Neuronal stem cell (in vitro differentiated cells): ENCODE data around the gene ZNF732.
"Not testable (repeated sequence)": the region's sequence is repeated elsewhere in the genome, so short reads cannot be mapped to it uniquely, and the experiment has no call there.

Source experiments
- DNase-seq: peaks from one replicate; pipeline ENCODE4 v3.0.0-alpha.2; 2013; ENCODE audit warnings: low spot score
- H2AFZ ChIP-seq: one replicate; pipeline ENCODE4 v1.6.1; 2013; ENCODE audit warnings: mild to moderate bottlenecking, low read length, inconsistent platforms
- H2AK5ac ChIP-seq: 2 replicates; pipeline ENCODE4 v1.6.1; 2013; ENCODE audit warnings: low read depth, mild to moderate bottlenecking, inconsistent platforms, low read length, moderate library complexity, mixed read lengths
- H2BK120ac ChIP-seq: 2 replicates; pipeline ENCODE4 v1.6.1; 2013; ENCODE audit warnings: low read depth, mild to moderate bottlenecking, inconsistent platforms, low read length, moderate library complexity, mixed read lengths
- H2BK12ac ChIP-seq: one replicate; pipeline ENCODE4 v1.6.1; 2013; ENCODE audit warnings: low read length, inconsistent platforms
- H2BK15ac ChIP-seq: 2 replicates; pipeline ENCODE4 v1.6.1; 2013; ENCODE audit warnings: mild to moderate bottlenecking, low read length, inconsistent platforms, mixed read lengths
- H2BK5ac ChIP-seq: one replicate; pipeline ENCODE4 v1.6.1; 2013; ENCODE audit warnings: inconsistent platforms, mild to moderate bottlenecking, low read length, moderate library complexity
- H3K14ac ChIP-seq: one replicate; pipeline ENCODE4 v1.6.1; 2013; ENCODE audit warnings: low read length, inconsistent platforms
- H3K18ac ChIP-seq: 2 replicates; pipeline ENCODE4 v1.6.1; 2013; ENCODE audit warnings: low read length, inconsistent platforms
- H3K23ac ChIP-seq: 2 replicates; pipeline ENCODE4 v1.6.1; 2013; ENCODE audit warnings: low read depth, mild to moderate bottlenecking, mixed read lengths, low read length, inconsistent platforms; ENCODE audit not compliant: poor library complexity
- H3K27ac ChIP-seq: replicated peaks from 3 replicates; pipeline ENCODE4 v1.5.1; 2013; ENCODE audit warnings: low read length, inconsistent platforms
- H3K27me3 ChIP-seq, 3 experiments: 2 replicates each; pipeline ENCODE4 v1.6.1; 2013; ENCODE audit warnings: low read length in 3 of 3, mild to moderate bottlenecking in 2 of 3, inconsistent platforms in 1 of 3, low read depth in 1 of 3, mixed read lengths in 1 of 3, moderate library complexity in 1 of 3; ENCODE audit not compliant: control insufficient read depth in 3 of 3, insufficient read depth in 3 of 3
- H3K36me3 ChIP-seq, 2 donors: replicated peaks in 1 of 2; 2 replicates each; pipeline ENCODE4 v1.6.1; 2013; ENCODE audit warnings: low read length in 2 of 2; ENCODE audit not compliant: control insufficient read depth in 2 of 2, insufficient read depth in 2 of 2
- H3K4ac ChIP-seq: 2 replicates; pipeline ENCODE4 v1.6.1; 2013; ENCODE audit warnings: inconsistent platforms, mild to moderate bottlenecking, low read length, moderate library complexity
- H3K4me1 ChIP-seq, 2 donors: 1 replicate in 1 of 2; 2 replicates in 1 of 2; pipeline ENCODE4 v1.6.1; 2013; ENCODE audit warnings: low read length in 2 of 2, low read depth in 1 of 2; ENCODE audit not compliant: control insufficient read depth in 2 of 2, insufficient read depth in 1 of 2
- H3K4me2 ChIP-seq: one replicate; pipeline ENCODE4 v1.6.1; 2013; ENCODE audit warnings: mild to moderate bottlenecking, low read length, inconsistent platforms; ENCODE audit not compliant: insufficient read depth, poor library complexity, severe bottlenecking
- H3K4me3 ChIP-seq, 2 donors: 2 replicates each; pipeline ENCODE4 v1.5.1; 2013; ENCODE audit warnings: low read length in 2 of 2, mild to moderate bottlenecking in 2 of 2, inconsistent platforms in 1 of 2, moderate library complexity in 1 of 2
- H3K79me1 ChIP-seq: one replicate; pipeline ENCODE4 v1.6.1; 2013; ENCODE audit warnings: low read depth, mild to moderate bottlenecking, inconsistent platforms, low read length, moderate library complexity
- H3K9ac ChIP-seq: one replicate; pipeline ENCODE4 v1.6.1; 2013; ENCODE audit warnings: mild to moderate bottlenecking, low read depth, low read length, inconsistent platforms; ENCODE audit not compliant: poor library complexity
- H3K9me3 ChIP-seq, 2 donors: replicated peaks in 1 of 2; 2 replicates each; pipeline versions ENCODE3 to v1.6.1; 2013; ENCODE audit warnings: low read length in 2 of 2, mild to moderate bottlenecking in 2 of 2, inconsistent platforms in 1 of 2, low read depth in 1 of 2, mixed read lengths in 1 of 2, moderate library complexity in 1 of 2; ENCODE audit not compliant: control insufficient read depth in 2 of 2, insufficient read depth in 1 of 2
- H4K8ac ChIP-seq: one replicate; pipeline ENCODE4 v1.6.1; 2013; ENCODE audit warnings: low read depth, mild to moderate bottlenecking, inconsistent platforms, low read length, moderate library complexity
- H4K91ac ChIP-seq: one replicate; pipeline ENCODE4 v1.6.1; 2013; ENCODE audit warnings: low read length, low read depth, mild to moderate bottlenecking, inconsistent platforms; ENCODE audit not compliant: poor library complexity
- WGBS, 2 donors: extraction: QIAGEN DNeasy Blood & Tissue Kit; methylation state at CpG; one replicate each; pipeline ENCODE4 v1.1.7; 2013; ENCODE audit warnings: missing lambda C conversion rate in 2 of 2, mixed read lengths in 1 of 2; ENCODE audit not compliant: insufficient read length in 2 of 2, insufficient replicate concordance in 1 of 2; ENCODE audit errors: extremely low coverage in 2 of 2; 5-methylcytosine and 5-hydroxymethylcytosine counted together

The ZNF732 gene

GRCh38 chr4:244471-244870, 60.8 kb downstream of the ZNF732 start:
- H3K4me1 ChIP-seq, result no peaks in the 10 kb centered on the region
- H3K23ac ChIP-seq, result no peak overlapping the region
- WGBS, 2 donors, result no CpG with 5 or more reads among the region's 7 CpGs
- no peak overlapping the region for H3K4me3 ChIP-seq
- no peak overlapping the region for H3K9ac ChIP-seq
- no peak overlapping the region for H2AFZ ChIP-seq
- no peak overlapping the region for H3K4me2 ChIP-seq
- H3K14ac ChIP-seq, result no peak overlapping the region
- no peak for DNase-seq
- H3K27ac ChIP-seq, result no peak overlapping the region
- H2BK120ac ChIP-seq, result no peak overlapping the region
- no peak overlapping the region for H4K8ac ChIP-seq
- no peak overlapping the region for H3K18ac ChIP-seq
- no peak overlapping the region for H2BK12ac ChIP-seq
- H3K79me1 ChIP-seq, result no peaks in the 10 kb centered on the region
- H3K27me3 ChIP-seq, result no peaks in the 10 kb centered on the region
- H3K4ac ChIP-seq, result no peak overlapping the region
- H2BK5ac ChIP-seq, result no peak overlapping the region
- no peak overlapping the region for H2BK15ac ChIP-seq
- peaks cover 0 to 6% of the 10 kb centered on the region in 2 donors for H3K36me3 ChIP-seq
- H2AK5ac ChIP-seq, result no peak overlapping the region
- no peak overlapping the region for H4K91ac ChIP-seq
- H3K9me3 ChIP-seq, result peaks cover 17 to 81% of the 10 kb centered on the region in 2 donors

- Histone ChIP-seq H2BK15ac (no peak overlapping the region), H2BK5ac (no peak overlapping the region), H3K18ac (no peak overlapping the region), H3K9ac (no peak overlapping the region), H3K23ac (no peak overlapping the region), H2BK120ac (no peak overlapping the region), H4K91ac (no peak overlapping the region), H4K8ac (no peak overlapping the region), H3K27ac (no peak overlapping the region), H3K27me3 (no peaks in the 10 kb centered on the region), H2BK12ac (no peak overlapping the region), H3K9me3 (peaks cover 18 to 77% of the 10 kb centered on the region in 2 donors), H3K4ac (no peak overlapping the region), H2AFZ (no peak overlapping the region), H3K79me1 (no peaks in the 10 kb centered on the region), H3K4me2 (no peak overlapping the region), H3K36me3 (peaks cover 3 to 7% of the 10 kb centered on the region in 2 donors), H3K4me3 (no peak overlapping the region), H3K14ac (no peak overlapping the region), H2AK5ac (no peak overlapping the region), H3K4me1 (no peaks in the 10 kb centered on the region)
- no CpG with 5 or more reads among the region's 5 CpGs for WGBS, 2 donors
- no peak for DNase-seq
These were observed 61.8 kb downstream of the ZNF732 start for GRCh38 chr4:243426-243825.

GRCh38 chr4:242121-242848, 63.0 kb downstream of the ZNF732 start:
- peaks cover 3 to 7% of the 10 kb centered on the region in 2 donors for H3K36me3 ChIP-seq
- H2BK15ac ChIP-seq, result no peak overlapping the region
- no peak overlapping the region for H3K23ac ChIP-seq
- no peak overlapping the region for H2AFZ ChIP-seq
- H4K91ac ChIP-seq, result no peak overlapping the region
- no peak overlapping the region for H3K27ac ChIP-seq
- H2BK5ac ChIP-seq, result no peak overlapping the region
- no peak overlapping the region for H3K4me2 ChIP-seq
- H2AK5ac ChIP-seq, result no peak overlapping the region
- H3K18ac ChIP-seq, result no peak overlapping the region
- no peak overlapping the region for H4K8ac ChIP-seq
- DNase-seq, result no peak
- H3K14ac ChIP-seq, result no peak overlapping the region
- no peak overlapping the region for H2BK12ac ChIP-seq
- no peaks in the 10 kb centered on the region for H3K27me3 ChIP-seq
- H3K79me1 ChIP-seq, result no peaks in the 10 kb centered on the region
- peaks cover 17 to 80% of the 10 kb centered on the region in 2 donors for H3K9me3 ChIP-seq
- H2BK120ac ChIP-seq, result no peak overlapping the region
- no CpG with 5 or more reads among the region's 15 CpGs for WGBS, 2 donors
- no peak overlapping the region for H3K9ac ChIP-seq
- H3K4ac ChIP-seq, result no peak overlapping the region
- no peaks in the 10 kb centered on the region for H3K4me1 ChIP-seq
- no peak overlapping the region for H3K4me3 ChIP-seq

GRCh38 chr4:241411-241810, 63.9 kb downstream of the ZNF732 start:
- not testable (repeated sequence) for H3K79me1 ChIP-seq, H3K23ac ChIP-seq, DNase-seq, H3K4ac ChIP-seq, H4K8ac ChIP-seq, H3K4me1 ChIP-seq, H2BK15ac ChIP-seq, H2BK5ac ChIP-seq, H3K4me2 ChIP-seq, H3K27ac ChIP-seq, H3K14ac ChIP-seq, H2AK5ac ChIP-seq, H3K36me3 ChIP-seq, H4K91ac ChIP-seq, H3K4me3 ChIP-seq, H3K18ac ChIP-seq, H3K9ac ChIP-seq, H2BK12ac ChIP-seq, H3K27me3 ChIP-seq, H2BK120ac ChIP-seq, H2AFZ ChIP-seq
- no CpG with 5 or more reads among the region's 7 CpGs for WGBS, 2 donors
- H3K9me3 ChIP-seq, result peaks cover 14 to 81% of the 10 kb centered on the region in 2 donors
